Hematopoietic multipotent progenitor cell treated with erythropoietin and hydrocortisone succinate and interleukin-3 and kit ligand, for 17 days (in vitro differentiated cells): ENCODE data around the gene SMARCAL1.

Source experiments
- DNase-seq: peaks from one replicate; pipeline ENCODE4 v3.0.0-alpha.2; 2015; ENCODE audit warnings: low spot score

The SMARCAL1 gene

DNA sequence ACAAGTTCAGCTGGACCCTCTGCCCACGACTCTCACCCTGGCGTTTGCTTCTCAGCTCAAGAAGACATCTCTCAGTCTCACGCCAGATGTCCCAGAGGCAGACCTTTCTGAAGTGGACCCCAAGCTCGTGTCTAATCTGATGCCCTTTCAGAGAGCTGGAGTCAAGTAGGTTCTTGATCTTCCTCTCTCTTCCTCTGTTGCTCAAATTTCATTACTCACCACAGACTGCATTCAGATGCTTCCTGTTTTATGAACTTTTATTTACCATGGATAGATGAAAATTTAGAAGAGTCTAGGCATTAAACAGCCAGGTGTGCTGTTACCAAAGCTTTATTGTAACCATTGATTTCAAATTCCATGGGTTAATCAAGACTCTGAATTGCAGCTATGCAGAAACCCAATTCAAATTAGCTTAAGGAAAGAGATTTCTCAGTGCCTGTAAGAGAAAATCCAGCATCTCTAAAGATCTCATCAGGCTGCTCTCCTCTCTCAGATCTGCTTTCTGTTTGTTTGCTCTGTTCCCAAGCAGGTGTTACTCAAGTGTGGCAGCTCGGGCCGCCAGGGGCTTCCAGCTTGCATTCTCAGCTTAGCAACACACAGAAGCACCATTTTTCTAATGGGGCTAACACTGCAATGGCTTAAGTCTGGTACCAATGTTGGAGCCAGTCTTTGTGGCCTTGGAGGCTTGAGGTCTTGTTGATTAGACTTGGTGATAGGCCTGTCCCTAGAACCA, 16.5 kb downstream of the SMARCAL1 start:
- no peak for DNase-seq

DNA sequence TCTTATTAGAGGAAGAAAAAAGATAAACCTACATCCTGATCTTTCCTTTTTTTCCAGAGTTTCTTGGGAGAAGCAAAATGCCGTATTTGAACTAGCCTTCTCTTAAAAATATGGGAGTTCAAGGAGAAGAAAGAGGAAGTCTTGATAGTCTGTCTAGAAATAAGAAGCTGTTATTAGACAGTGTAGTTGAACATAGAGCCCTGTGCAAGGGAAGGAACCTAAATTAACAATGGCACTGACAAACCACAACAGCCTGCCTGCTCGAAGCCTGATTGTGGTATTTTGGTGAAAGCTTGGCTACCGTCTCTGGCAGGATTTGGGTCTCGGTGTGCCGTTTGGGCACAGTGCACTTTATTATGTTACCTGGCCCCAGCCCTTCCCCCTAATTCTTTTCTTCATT, 17.1 kb downstream of the SMARCAL1 start:
- no peak for DNase-seq

DNA sequence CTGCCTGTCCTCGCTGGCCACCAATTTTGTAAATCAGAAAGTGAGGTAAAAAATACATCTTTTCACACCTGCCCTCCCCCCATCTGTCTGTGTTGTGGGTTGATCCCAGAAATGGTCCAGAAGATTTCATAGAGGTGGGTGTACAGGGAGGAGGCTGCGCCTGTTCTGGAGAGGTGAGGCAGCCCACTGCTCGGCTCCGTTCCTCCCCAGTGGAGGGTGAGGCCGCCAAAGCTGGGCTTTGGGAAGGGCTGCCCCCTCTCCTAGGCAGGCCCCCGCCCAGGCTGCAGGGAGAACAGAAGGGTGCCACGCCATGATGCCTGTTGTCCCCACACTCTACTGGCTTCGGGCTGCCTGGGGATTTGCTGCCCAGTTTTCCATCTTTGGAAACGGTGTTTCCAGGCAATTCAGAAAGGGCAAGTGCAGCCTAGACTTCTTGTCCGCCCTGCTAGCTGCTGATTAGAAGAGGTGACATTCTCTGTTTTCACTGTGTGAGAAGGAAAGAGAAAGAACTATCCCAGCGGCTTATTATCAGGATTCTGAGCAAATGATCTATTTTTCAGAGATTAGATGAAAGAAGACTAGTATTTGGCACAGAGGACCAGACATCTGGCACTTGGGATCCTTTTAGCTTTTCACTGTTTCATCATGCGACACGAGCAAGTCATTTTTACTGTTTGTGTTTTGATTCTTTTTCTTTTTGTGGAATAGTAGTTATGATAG, 18.7 kb downstream of the SMARCAL1 start:
- DNase-seq: no peak

- DNase-seq: no peak
Observed at GRCh38 chr2:216431531-216431856, 19.2 kb downstream of the SMARCAL1 start.

DNA sequence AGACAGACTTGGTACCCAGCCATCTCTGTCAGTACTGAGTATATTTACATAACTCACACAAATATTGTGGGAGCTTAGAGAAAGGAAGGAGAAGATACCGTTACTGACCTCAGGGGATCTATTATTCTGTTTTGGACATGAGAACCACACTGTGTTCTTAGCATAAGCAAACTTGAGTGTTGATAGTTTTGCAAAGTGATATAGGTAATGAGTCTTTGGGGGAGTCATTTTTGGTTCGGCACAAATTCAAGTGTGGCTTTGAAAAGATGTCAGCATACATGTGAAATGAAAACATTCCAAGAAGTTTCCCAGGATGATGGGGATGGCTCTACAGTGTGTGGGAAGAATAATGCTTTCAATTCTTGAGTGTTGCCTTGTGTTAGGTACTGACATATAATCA, 24.1 kb downstream of the SMARCAL1 start:
- no peak for DNase-seq

GRCh38 chr2:216441308-216442010, 29.2 kb downstream of the SMARCAL1 start:
- no peak for DNase-seq

DNA sequence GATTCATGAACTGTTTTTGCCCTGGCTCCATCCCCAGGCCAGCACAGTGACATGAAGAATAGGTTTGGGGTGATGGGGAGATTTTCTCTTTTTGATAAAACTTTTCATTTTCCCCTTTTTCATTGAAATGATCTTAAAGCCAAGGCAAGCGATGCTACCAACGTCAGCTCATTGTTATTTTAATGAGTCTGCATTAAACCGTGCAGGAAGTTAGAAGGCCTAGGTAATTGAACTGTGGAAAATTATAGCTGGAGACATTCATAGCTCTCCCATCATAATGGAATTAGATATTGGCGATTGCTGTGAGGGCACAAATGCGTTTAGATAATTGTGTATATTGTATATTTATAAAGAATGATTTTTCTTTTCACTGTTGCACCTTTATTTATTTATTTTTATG, 33.2 kb downstream of the SMARCAL1 start:
- no peak for DNase-seq

DNA sequence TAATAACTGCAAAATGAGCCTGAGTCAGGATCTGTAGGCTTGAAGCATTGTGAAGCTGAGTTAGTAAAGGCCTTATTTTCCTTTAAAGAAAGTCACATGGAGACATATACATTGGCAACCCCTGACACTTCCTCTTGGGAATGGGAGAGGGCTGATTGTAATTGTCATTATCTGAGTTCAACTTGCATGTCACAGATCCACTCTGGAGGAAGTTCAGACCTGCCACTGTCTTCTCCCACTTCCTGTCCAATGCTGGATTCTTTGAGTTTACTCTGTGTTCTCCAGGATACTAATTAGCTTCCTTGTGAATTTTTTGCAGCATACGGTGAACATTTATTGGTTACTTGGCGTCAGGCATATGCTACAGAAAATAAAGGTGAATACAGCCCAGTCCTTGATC, 34.1 kb downstream of the SMARCAL1 start:
- no peak for DNase-seq

GRCh38 chr2:216447293-216447692, 35.0 kb downstream of the SMARCAL1 start:
- no peak for DNase-seq

DNA sequence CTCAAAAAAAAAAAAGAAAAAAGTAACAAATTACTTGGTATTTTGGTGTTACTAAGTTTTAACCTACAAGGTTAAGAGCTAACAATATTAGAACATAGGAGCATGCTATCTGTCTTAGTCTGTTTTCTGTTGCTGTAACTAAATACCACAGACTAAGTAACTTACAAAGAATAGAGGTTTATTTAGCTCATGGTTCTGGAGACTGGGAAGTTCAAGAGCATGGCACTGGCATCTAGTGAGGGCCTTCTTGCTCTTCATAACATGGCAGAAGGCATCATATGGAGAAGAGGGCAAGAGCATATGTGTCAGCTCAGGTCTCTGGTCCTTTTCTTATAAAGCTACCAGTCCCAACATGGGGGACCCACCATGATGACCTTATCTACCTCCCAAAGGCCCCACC, 36.5 kb downstream of the SMARCAL1 start:
- no peak for DNase-seq

DNA sequence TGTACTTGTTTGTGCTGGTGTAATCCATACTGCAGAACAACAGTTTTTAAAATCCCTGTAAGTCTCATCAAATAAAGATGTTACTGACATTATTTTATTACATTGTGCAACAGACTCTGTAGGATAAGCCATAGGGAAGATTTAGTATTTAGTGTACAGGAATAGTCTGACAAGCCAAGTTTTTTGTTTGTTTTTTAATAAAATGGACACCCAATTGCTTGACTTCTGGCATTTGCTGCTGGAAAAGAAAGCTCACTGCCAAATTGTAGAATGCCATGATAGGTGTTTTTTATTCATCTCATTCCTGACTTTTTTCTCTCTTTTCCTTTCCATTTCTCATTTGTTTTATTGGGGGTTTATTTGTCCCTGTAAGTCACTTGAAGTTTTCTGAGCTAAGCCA, 38.1 kb downstream of the SMARCAL1 start:
- no peak for DNase-seq

- no peak for DNase-seq
Observed at GRCh38 chr2:216450784-216451183, 38.5 kb downstream of the SMARCAL1 start.

DNA sequence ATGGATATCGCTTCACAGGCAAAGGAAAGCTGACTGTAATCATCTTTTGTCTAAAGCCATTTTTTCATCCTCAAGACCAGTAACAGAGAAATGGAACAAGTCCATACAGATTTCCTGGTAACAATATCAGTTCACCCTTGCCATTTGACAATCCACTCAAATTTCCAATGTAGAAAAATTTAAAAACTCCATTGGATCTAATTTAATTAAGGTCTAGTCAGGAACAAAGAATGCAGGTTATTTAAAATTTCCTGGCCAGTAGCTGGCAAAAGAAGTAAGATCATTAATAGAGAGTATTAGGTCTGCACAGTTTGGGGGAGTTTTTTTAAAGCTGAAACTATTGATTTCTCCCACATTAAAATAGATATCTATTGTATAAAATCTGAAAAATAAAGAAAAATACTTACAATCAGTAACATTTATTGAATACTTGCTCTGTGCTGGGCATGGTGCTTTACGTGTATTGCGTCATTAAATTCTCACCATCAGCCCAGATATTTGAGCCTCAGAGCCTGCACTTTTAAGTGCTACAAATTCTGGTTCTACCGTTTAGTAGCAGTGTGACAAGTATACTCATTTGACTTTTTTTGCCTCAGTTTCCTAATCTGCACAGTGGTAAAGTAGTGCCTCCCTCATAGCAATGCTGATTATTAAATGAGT, 41.8 kb downstream of the SMARCAL1 start:
- DNase-seq: no peak

GRCh38 chr2:216463148-216463547, 50.9 kb downstream of the SMARCAL1 start:
- DNase-seq: no peak

DNA sequence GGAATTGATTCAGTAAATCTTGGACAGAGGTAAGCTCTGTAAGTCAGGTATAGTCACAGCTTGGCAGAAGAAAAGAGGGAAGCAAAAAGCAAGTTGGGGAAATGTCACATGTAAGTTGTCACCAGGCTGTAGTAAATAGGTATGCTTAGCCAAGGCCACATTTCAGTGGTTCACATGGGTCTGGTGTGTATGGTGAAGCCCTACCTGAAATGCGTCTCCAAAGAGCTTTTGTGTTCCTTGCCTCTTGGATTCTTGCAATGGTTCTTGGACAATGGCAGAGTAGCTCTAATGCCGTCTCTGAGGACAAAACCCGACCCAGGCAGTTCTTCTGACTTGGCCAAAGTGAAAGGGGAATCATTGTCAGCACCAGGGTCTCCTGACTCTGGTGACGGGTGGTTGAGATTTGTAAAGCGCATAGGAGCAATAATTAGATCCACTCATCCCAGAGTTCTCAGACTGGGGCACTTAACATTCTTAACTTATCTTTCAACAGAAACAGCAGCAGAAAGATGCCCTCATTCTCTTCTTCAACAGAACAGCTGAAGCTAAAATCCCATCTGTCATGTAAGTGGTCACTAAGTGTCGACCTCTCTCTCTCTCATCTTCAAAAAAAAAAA, 51.9 kb downstream of the SMARCAL1 start:
- no peak for DNase-seq

DNA sequence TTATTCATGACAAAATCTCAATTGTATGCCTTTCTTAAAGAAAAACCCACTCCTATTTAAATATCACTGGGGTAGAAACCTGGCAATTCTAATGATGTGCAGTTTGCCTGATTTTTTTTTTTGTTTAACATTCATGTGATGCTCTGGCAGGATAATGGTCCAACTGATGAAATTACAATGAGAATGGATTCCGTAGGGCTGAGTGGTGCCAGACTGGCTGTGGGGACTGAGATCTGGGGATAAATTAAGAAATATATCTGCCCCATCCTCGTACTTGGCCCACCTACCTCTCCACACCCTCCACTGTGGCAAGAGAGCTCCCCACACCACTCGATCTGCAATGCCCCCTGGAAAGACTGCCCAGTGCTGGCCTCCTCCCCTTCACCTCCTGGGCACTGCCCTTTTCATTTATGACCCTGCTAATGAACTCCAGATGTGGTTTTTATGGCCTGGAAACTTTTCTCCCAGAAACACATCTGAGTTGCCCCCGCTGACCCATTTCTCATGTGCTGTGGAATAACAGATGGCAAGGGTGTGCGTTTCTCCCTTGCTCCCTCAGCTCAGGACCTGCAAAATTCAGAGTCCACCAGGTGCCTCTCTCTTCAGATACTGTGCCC, 53.4 kb downstream of the SMARCAL1 start:
- DNase-seq: no peak

DNA sequence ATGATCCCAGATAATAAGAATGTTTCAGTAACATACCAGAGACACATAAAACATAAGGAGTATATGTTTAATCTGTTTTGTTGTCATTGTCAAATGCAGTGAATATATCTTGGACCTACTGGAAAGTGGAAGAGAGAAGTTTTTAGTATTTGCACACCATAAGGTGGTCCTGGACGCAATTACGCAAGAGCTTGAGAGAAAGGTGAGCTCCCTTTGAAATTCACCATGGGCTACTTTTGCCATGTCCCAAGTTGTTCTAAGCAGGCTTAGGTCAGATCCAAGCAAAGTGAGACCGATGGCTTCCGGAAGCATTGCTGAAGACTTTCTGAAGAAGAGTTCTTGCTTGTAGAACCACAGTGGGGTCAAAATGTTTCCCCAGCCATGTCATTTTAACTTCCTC, 55.6 kb downstream of the SMARCAL1 start:
- DNase-seq: no peak

DNA sequence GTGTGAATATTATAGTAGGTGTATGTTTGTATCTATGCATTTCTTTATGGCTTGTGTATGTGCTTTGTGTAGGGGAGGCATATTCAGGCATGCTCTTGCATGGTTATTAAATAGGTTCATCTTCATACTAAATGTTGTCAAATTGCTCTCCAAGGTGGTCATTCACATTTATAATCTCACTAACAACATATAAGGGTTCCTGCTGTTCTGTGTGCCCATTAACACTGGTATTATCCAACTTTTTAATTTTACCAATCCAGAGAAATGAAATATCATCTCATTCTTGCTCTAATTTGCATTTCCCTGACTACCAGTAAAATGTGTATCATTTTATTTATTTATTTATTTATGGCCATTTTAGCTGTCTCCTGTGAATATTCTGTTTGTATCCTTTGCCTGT, 57.4 kb downstream of the SMARCAL1 start:
- no peak for DNase-seq

DNA sequence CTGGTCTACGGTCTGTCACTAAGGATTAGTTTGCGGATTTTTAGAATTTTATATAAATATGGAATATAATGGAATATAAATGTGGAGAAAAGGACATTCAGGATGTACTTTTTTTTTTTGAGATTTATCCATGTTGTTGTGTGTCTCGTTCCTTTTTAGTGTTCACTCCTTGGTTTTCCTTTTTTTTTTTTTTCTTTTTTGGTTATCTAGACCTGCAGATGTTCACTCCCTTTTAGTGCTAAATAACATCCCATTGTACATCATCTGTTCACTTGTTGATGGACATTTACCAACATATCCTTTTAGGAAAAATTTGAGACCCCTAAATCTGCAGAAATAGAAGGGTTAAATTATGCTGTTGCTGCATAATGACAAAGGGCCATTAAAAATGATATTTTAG, 60.9 kb downstream of the SMARCAL1 start:
- no peak for DNase-seq

- DNase-seq: no peak
Observed at GRCh38 chr2:216474925-216475670, 62.8 kb downstream of the SMARCAL1 start.

DNA sequence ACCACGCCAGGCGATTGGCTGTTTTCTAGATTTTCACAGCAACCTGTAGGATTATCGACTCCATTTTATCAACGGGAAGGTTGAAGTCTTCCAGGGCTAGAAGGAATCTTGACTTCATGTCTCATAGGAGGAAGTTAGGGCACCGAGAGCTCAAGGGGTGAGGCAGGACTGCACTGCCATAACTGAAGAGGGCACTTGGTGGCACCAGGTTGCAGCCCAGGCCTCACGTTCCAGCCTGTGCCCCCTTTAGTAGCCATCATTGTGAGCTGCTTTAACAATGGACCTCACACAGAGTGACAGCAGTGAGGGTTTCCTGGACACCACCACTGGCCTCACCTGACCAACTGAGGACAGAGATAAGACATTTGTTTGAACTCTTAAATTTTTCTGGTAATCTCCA, 63.5 kb downstream of the SMARCAL1 start:
- DNase-seq: no peak
